ENCODE measurements around the gene MTARC2.
A peak's percentile ranks its signal among the peaks of the same experiment; 100 is the strongest.

Gene MTARC2

GRCh38 chr1:220769205-220769604, 21.1 kb downstream of the MTARC2 start:
- DNase-seq (ENCODE audit: low read depth): no peak

GRCh38 chr1:220770245-220770913, 22.3 kb downstream of the MTARC2 start:
- no peak for DNase-seq (ENCODE audit: low read depth)

- no peak for DNase-seq (ENCODE audit: low read depth)
These were observed 24.7 kb downstream of the MTARC2 start for GRCh38 chr1:220772846-220773245.

GRCh38 chr1:220775240-220775853, 27.2 kb downstream of the MTARC2 start:
- DNase-seq (ENCODE audit: low read depth): peak; percentile 14

GRCh38 chr1:220776254-220776653, 28.1 kb downstream of the MTARC2 start:
- DNase-seq (ENCODE audit: low read depth): no peak

GRCh38 chr1:220776720-220777326, 28.7 kb downstream of the MTARC2 start:
- peak; percentile 64 for DNase-seq (ENCODE audit: low read depth)

GRCh38 chr1:220783453-220783852, 35.3 kb downstream of the MTARC2 start:
- DNase-seq (ENCODE audit: low read depth): no peak

GRCh38 chr1:220784751-220785150, 36.6 kb downstream of the MTARC2 start:
- DNase-seq (ENCODE audit: low read depth): no peak

GRCh38 chr1:220785166-220786056, 37.3 kb downstream of the MTARC2 start:
- DNase-seq (ENCODE audit: low read depth): no peak

GRCh38 chr1:220786057-220786336, 37.9 kb downstream of the MTARC2 start:
- peak; percentile 18 for DNase-seq (ENCODE audit: low read depth)

GRCh38 chr1:220786337-220787068, 38.4 kb downstream of the MTARC2 start, which contains the start of gene MTARC1:
Gene MTARC1, plus strand, starts transcription at chr1:220786913. Its CDS starts 32 bp downstream, at chr1:220786945.
- peak; percentile 31 for DNase-seq (ENCODE audit: low read depth)

GRCh38 chr1:220787069-220787619, 39.0 kb downstream of the MTARC2 start:
- DNase-seq (ENCODE audit: low read depth): no peak

- DNase-seq (ENCODE audit: low read depth): no peak
These were observed 40.8 kb downstream of the MTARC2 start for GRCh38 chr1:220788900-220789299.

- peak; percentile 37 for DNase-seq (ENCODE audit: low read depth)
These were observed 41.5 kb downstream of the MTARC2 start for GRCh38 chr1:220789532-220790147.

- DNase-seq (ENCODE audit: low read depth): no peak
These were observed 43.2 kb downstream of the MTARC2 start for GRCh38 chr1:220791285-220791684.

- DNase-seq (ENCODE audit: low read depth): peak; percentile 31
These were observed 43.8 kb downstream of the MTARC2 start for GRCh38 chr1:220791956-220792355.

- no peak for DNase-seq (ENCODE audit: low read depth)
These were observed 48.4 kb downstream of the MTARC2 start for GRCh38 chr1:220796530-220796929.

GRCh38 chr1:220797044-220797443, 48.9 kb downstream of the MTARC2 start:
- DNase-seq (ENCODE audit: low read depth): no peak

- DNase-seq (ENCODE audit: low read depth): no peak
These were observed 49.4 kb downstream of the MTARC2 start for GRCh38 chr1:220797553-220797952.

GRCh38 chr1:220798338-220798737, 50.2 kb downstream of the MTARC2 start:
- no peak for DNase-seq (ENCODE audit: low read depth)

GRCh38 chr1:220800262-220800661, 52.1 kb downstream of the MTARC2 start:
- no peak for DNase-seq (ENCODE audit: low read depth)

Measured in iris pigment epithelial cell (primary cell).